ENCODE data around the gene ITGA3.

DNA sequence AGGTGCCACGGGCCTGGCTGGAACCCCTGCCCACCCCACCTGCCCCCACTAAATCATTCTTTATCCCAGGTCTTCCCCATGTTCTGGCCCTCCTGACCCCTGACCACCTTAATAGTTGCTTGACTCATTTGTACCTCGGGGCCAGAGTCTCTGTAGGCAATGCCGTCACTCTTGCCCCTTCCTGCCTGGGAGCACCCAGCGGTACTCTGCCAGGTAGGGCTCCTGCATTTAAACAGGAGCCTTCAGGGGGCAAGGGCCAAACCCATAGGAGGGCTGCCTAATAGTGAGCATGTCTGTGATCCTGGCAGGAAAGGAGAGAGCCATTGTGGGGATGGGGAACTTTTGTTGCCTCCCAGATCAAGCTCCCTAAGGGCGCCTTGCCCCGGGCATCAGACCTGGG is 8.8 kb upstream of the ITGA3 start:
- TF ChIP-seq CTCF (IDR thresholded peaks at IDR 0.05) (no peak), POLR2A (IDR thresholded peaks at IDR 0.05) (no peak)

All from thyroid gland (tissue), 4 donors.